GM13976 (cell line): ENCODE measurements around the gene RFESD.

Experiments
- DNase-seq: peaks from one replicate; pipeline ENCODE4 v3.0.0; 2012; ENCODE audit warnings: low spot score
- CTCF ChIP-seq: IDR thresholded peaks from 2 replicates; pipeline ENCODE4 v1.5.1; 2012; ENCODE audit warnings: borderline replicate concordance, mild to moderate bottlenecking; ENCODE audit not compliant: insufficient read depth; ENCODE audit errors: extremely low read depth, missing control alignments, control extremely low read depth
- in situ Hi-C: fragments of 300-500 bp; cut with MboI; formaldehyde crosslinking; loops from one replicate; pipeline ENCODE4 v1.12.0; 2022; ENCODE audit warnings: low sequenced_read_pairs, mixed read lengths, inconsistent platforms; ENCODE audit not compliant: unreplicated experiment

Gene RFESD

GRCh38 chr5:95673081-95673480, 26.5 kb downstream of the RFESD start:
- in situ Hi-C loops: loop anchor here (25.0 kb wide), 1 partner anchor 664 kb away; no protein-coding TSS in a partner anchor
- TF ChIP-seq CTCF: no peak
- no peak for DNase-seq

- in situ Hi-C loops: no loop called here
- DNase-seq: no peak
- TF ChIP-seq CTCF: no peak
These were observed 36.3 kb downstream of the RFESD start, which contains the start of gene SPATA9 for GRCh38 chr5:95682891-95683290. TSS of gene SPATA9 (minus strand) at chr5:95682991. CDS start at chr5:95682854, 137 bp downstream.

GRCh38 chr5:95684361-95684760, 37.8 kb downstream of the RFESD start:
- in situ Hi-C loops: no loop called here

GRCh38 chr5:95686651-95687050, 40.1 kb downstream of the RFESD start:
- no peak for TF ChIP-seq CTCF
- DNase-seq: no peak
- in situ Hi-C loops: no loop called here

More at GRCh38 chr5:95684361-95684760, 37.8 kb downstream of the RFESD start:
- TF ChIP-seq CTCF: no peak
- DNase-seq: no peak

GRCh38 chr5:95689680-95690079, 43.1 kb downstream of the RFESD start:
- in situ Hi-C loops: no loop called here
- no peak for TF ChIP-seq CTCF
- DNase-seq: no peak

GRCh38 chr5:95690333-95690732, 43.8 kb downstream of the RFESD start:
- in situ Hi-C loops: no loop called here
- no peak for TF ChIP-seq CTCF
- DNase-seq: no peak

- in situ Hi-C loops: no loop called here
- no peak for TF ChIP-seq CTCF
- DNase-seq: no peak
These were observed 51.5 kb downstream of the RFESD start for GRCh38 chr5:95697781-95698681.
